Adrenal gland (tissue), 5 donors: ENCODE results near the gene DTX1.

Source experiments
- CTCF ChIP-seq, 6 experiments: fragments of 450-650 bp in 4 of 6; fragments of 200-600 bp in 2 of 6; sonication (generic) in 1 of 6; IDR thresholded peaks; 1 replicate in 5 of 6; 2 replicates in 1 of 6; pipeline versions ENCODE4 v1.5.1 to v1.8.0; 2016 to 2021; ENCODE audit warnings: antibody characterized with exemption in 6 of 6, mild to moderate bottlenecking in 2 of 6, moderate library complexity in 1 of 6
- POLR2A ChIP-seq, 2 donors: fragments of 450-650 bp; IDR thresholded peaks; one replicate each; pipeline ENCODE4 v1.6.1; 2017; ENCODE audit warnings: antibody characterized with exemption in 2 of 2, mild to moderate bottlenecking in 2 of 2, moderate library complexity in 1 of 2
- donor health status: DM: no; HTN: no; CAD: no.

GRCh38 chr12:113109872-113110599 lies 53.5 kb downstream of the DTX1 start:
- TF ChIP-seq CTCF (IDR thresholded peaks at IDR 0.05) (no peak), POLR2A (IDR thresholded peaks at IDR 0.05) (no peak)
